Prostate gland (tissue), 2 donors: Measurements from ENCODE around the gene DACT2. TPM values are rescaled to one million over a fixed set of nuclear protein-coding genes. Genes with fewer than 3 reads are reported as not detected.

Source experiments
- DNase-seq: peaks from one replicate; pipeline ENCODE4 v3.0.0-alpha.2; 2019; ENCODE audit warnings: low spot score
- H3K27ac ChIP-seq, 2 donors: fragments of 200-600 bp; sonication (generic); 2 replicates each; pipeline ENCODE4 v1.5.1; 2017 to 2019
- H3K27me3 ChIP-seq: fragments of 200-600 bp; sonication (generic); replicated peaks from 2 replicates; pipeline ENCODE4 v1.5.1; 2019; ENCODE audit not compliant: insufficient read depth
- H3K36me3 ChIP-seq, 2 donors: fragments of 200-600 bp; sonication (generic); 1 replicate in 1 of 2; 2 replicates in 1 of 2; pipeline versions ENCODE4 v1.5.1 to v1.8.1; 2017 to 2019
- H3K4me1 ChIP-seq: fragments of 200-600 bp; sonication (generic); replicated peaks from 2 replicates; pipeline ENCODE4 v1.5.1; 2019
- H3K4me3 ChIP-seq, 2 donors: fragments of 200-600 bp; sonication (generic); 2 replicates each; pipeline ENCODE4 v1.5.1; 2017 to 2019
- H3K9me3 ChIP-seq: fragments of 200-600 bp; sonication (generic); 2 replicates; pipeline ENCODE4 v1.5.1; 2017
- POLR2A ChIP-seq: fragments of 450-650 bp; IDR thresholded peaks from one replicate; pipeline ENCODE4 v1.6.1; 2016; ENCODE audit warnings: antibody characterized with exemption, mild to moderate bottlenecking
- POLR2AphosphoS5 ChIP-seq: sonication (generic); formaldehyde crosslinking; IDR thresholded peaks from one replicate; pipeline ENCODE4 v1.6.1; 2017; ENCODE audit warnings: antibody characterized with exemption
- WGBS: methylation state at CpG from one replicate; pipeline ENCODE4 v1.1.5; 2018; 5-methylcytosine and 5-hydroxymethylcytosine counted together
- intact Hi-C: fragments of 100-400 bp; cut with DNase I; formaldehyde crosslinking; loops from one replicate; pipeline ENCODE4 v1.14.2; 2022
- total RNA-seq, 2 donors: library from RNA; depleted of rRNA; stranded (reverse); fragments of >200 nt; gene quantifications; one replicate each; pipeline ENCODE4 v1.1.0, GENCODE V29; 2016
- TF ChIP-seq, protein P1 (sequence below), 4 experiments: fragments of 200-600 bp in 2 of 4; fragments of 450-650 bp in 2 of 4; sonication (generic) in 2 of 4; IDR thresholded peaks; 1 replicate in 3 of 4; 2 replicates in 1 of 4; pipeline ENCODE4 v1.5.1; 2016 to 2019; ENCODE audit warnings: antibody characterized with exemption in 4 of 4, mild to moderate bottlenecking in 2 of 4, moderate library complexity in 2 of 4

Gene DACT2
- total RNA-seq, 2 donors from 2014 or later = 22.1 to 28.1 TPM

GRCh38 chr6:168355716-168356522 is 36.3 kb upstream of the DACT2 start:
- H3K36me3 ChIP-seq = no peaks in the 10 kb centered on the region
- 35% methylated on average over 28 of the region's 28 CpGs for WGBS
- peak; percentile 64 for DNase-seq
- TF ChIP-seq, protein P1, sequence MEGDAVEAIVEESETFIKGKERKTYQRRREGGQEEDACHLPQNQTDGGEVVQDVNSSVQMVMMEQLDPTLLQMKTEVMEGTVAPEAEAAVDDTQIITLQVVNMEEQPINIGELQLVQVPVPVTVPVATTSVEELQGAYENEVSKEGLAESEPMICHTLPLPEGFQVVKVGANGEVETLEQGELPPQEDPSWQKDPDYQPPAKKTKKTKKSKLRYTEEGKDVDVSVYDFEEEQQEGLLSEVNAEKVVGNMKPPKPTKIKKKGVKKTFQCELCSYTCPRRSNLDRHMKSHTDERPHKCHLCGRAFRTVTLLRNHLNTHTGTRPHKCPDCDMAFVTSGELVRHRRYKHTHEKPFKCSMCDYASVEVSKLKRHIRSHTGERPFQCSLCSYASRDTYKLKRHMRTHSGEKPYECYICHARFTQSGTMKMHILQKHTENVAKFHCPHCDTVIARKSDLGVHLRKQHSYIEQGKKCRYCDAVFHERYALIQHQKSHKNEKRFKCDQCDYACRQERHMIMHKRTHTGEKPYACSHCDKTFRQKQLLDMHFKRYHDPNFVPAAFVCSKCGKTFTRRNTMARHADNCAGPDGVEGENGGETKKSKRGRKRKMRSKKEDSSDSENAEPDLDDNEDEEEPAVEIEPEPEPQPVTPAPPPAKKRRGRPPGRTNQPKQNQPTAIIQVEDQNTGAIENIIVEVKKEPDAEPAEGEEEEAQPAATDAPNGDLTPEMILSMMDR (IDR thresholded peaks at IDR 0.05) = peak; percentile 42 to 94 (median 84)
- TF ChIP-seq POLR2AphosphoS5 (peak; percentile 45), POLR2A (no peak)
- no peaks in the 10 kb centered on the region for H3K9me3 ChIP-seq
- H3K27ac ChIP-seq = no peak overlapping the region
- intact Hi-C loops = loop anchor here (2.0 kb wide), 1 partner anchor 205 kb away; no protein-coding TSS in a partner anchor
- H3K4me3 ChIP-seq = no peak overlapping the region
- no peaks in the 10 kb centered on the region for H3K4me1 ChIP-seq
- H3K27me3 ChIP-seq = no peaks in the 10 kb centered on the region

GRCh38 chr6:168354338-168354737 is 34.8 kb upstream of the DACT2 start:
- intact Hi-C loops = loop anchor here (2.0 kb wide), 1 partner anchor 204 kb away; no protein-coding TSS in a partner anchor
- H3K4me1 ChIP-seq = no peaks in the 10 kb centered on the region
- DNase-seq = no peak

GRCh38 chr6:168353041-168353440 is 33.5 kb upstream of the DACT2 start:
- DNase-seq = no peak
- intact Hi-C loops = no loop called here
- TF ChIP-seq POLR2AphosphoS5 = no peak
- no peak for TF ChIP-seq POLR2A
- TF ChIP-seq, protein P1 (IDR thresholded peaks at IDR 0.05) = no peak

More at GRCh38 chr6:168354338-168354737, 34.8 kb upstream of the DACT2 start:
- Histone ChIP-seq H3K27me3 (no peaks in the 10 kb centered on the region), H3K36me3 (no peaks in the 10 kb centered on the region), H3K4me3 (no peak overlapping the region), H3K27ac (no peak overlapping the region), H3K9me3 (no peaks in the 10 kb centered on the region)
- no peak for TF ChIP-seq POLR2AphosphoS5
- TF ChIP-seq, protein P1 (IDR thresholded peaks at IDR 0.05) = no peak
- no peak for TF ChIP-seq POLR2A
- 90% methylated on average over 10 of the region's 10 CpGs for WGBS

GRCh38 chr6:168352096-168352495 is 32.5 kb upstream of the DACT2 start:
- no peaks in the 10 kb centered on the region for H3K4me1 ChIP-seq
- H3K4me3 ChIP-seq = no peak overlapping the region
- no peaks in the 10 kb centered on the region for H3K36me3 ChIP-seq
- intact Hi-C loops = no loop called here
- DNase-seq = no peak
- TF ChIP-seq, protein P1 (IDR thresholded peaks at IDR 0.05) = no peak
- no peak for TF ChIP-seq POLR2AphosphoS5
- no peak for TF ChIP-seq POLR2A
- 54% methylated on average over 5 of the region's 5 CpGs for WGBS
- no peaks in the 10 kb centered on the region for H3K27me3 ChIP-seq
- H3K27ac ChIP-seq = no peak overlapping the region
- H3K9me3 ChIP-seq = no peaks in the 10 kb centered on the region

More at GRCh38 chr6:168353041-168353440, 33.5 kb upstream of the DACT2 start:
- no peak overlapping the region for H3K27ac ChIP-seq
- no peaks in the 10 kb centered on the region for H3K27me3 ChIP-seq
- no peaks in the 10 kb centered on the region for H3K9me3 ChIP-seq
- H3K4me3 ChIP-seq = no peak overlapping the region
- no peaks in the 10 kb centered on the region for H3K4me1 ChIP-seq
- 92% methylated on average over 9 of the region's 9 CpGs for WGBS
- no peaks in the 10 kb centered on the region for H3K36me3 ChIP-seq
